GM19452 (cell line): Measurements from ENCODE around the gene S100A14.

Source experiments
- ATAC-seq: cut with Tn5 transposase; IDR thresholded peaks from one replicate; pipeline ENCODE4 v1.9.1; 2021; ENCODE audit not compliant: unreplicated experiment

S100A14 gene

DNA sequence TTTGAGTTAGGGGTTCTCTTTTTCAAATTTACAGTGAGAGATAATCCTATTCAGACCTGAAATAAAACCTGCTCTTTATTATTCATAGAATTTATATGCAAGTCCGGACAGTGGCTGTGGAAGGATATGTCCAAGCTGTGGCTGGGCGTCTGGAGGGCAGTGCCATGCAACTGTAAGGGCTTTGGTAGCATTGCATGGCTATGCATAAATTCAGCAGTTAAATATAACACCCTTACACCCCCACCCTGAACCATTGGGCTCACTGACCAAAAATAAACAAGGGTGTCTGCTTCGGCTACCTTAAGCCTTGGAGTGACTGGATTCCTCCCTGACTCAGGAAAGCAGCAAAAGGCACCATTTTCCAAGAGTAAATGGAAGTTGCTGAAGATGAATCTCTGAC, 23.2 kb upstream of the S100A14 start:
- no peak for ATAC-seq

GRCh38 chr1:153638261-153638660, 22.1 kb upstream of the S100A14 start:
- ATAC-seq, result no peak

DNA sequence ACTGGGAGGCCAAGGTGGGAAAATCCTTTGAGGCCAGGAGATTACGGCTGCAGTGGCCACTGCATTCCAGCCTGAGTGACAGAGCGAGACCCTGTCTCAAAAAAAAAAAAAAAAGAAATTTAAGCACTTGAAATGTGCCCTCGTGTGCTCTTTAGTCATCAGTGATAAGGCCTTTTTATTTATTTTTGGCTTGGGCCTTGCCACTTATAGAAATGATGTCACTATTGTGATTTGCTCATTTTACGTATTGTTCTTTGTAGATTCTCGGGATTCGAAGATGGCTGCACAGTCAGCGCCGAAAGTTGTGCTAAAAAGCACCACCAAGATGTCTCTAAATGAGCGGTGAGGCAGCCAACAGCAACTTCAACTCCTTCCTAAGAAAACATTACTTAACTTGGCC, 20.2 kb upstream of the S100A14 start:
- no peak for ATAC-seq

GRCh38 chr1:153635872-153636271, 19.7 kb upstream of the S100A14 start:
- no peak for ATAC-seq

GRCh38 chr1:153633754-153634665, 17.9 kb upstream of the S100A14 start, which contains the start of gene CHTOP:
TSS of gene CHTOP (plus strand) at chr1:153634066. CDS start at chr1:153636589, 2,523 bp downstream.
- ATAC-seq, result peak; percentile 86

DNA sequence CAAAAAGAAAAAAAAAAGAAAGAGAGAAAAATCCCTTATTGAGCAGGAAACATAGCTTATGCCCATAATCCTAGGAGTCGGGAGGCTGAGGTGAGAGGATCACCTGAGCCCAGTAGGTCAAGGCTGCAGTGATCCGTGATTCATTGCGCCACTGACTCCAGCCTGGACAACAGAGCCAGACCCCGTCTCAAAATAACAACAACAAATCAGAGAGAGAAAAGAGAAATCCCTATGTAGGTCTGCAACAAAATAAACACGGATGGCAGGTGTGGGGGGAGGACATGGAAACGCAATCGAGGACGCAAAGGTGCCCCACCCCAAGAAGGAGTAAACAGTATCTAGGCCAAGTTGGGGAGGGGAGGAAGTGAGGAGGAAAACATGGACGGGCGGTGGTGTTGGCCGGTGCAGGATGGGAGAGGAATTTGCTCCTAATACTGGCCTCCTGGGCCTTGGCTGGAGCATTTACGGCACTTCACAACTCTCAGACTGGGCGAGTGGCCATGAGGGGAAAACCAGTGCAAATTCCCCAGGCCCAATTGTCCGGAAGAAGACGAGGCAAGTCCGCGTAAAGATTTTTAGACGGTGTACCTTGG, 17.1 kb upstream of the S100A14 start:
- ATAC-seq, result peak; percentile 0

- no peak for ATAC-seq
Measured at GRCh38 chr1:153631047-153632022, 15.2 kb upstream of the S100A14 start.

DNA sequence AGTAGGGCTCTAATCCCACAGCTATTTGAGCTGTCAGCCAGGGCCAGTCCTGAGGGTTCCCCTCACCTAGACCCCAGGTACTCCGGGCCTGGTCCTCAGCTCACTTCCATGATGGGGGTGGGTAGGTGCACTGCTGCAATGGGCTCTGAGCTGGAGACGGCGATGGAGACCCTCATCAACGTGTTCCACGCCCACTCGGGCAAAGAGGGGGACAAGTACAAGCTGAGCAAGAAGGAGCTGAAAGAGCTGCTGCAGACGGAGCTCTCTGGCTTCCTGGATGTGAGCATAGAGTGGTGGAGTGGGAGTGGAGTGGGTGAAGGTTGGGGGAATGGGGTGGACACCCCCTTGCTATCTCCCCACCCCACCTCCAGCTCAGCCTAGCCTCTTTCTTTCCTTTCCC, 14.3 kb upstream of the S100A14 start:
- ATAC-seq, result no peak

DNA sequence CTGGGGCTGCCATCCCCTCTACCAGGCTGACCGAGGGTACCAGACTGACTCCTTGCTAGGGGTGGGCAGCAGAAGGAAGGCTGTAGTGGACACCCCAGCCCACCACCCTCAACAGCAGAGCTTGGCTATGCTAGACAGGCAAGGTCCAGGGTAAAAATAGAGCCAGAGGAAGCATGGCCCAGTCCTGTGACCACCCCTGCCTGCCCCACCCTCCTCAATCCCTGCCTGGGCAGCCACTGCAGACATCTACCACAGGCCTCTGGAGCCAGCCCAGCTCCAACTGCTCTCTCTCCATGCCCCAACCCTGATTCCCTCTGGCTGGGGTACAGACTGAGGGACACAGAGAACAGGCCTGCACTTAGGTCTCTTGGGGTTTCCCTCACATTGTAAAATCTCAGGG, 13.8 kb upstream of the S100A14 start:
- no peak for ATAC-seq

DNA sequence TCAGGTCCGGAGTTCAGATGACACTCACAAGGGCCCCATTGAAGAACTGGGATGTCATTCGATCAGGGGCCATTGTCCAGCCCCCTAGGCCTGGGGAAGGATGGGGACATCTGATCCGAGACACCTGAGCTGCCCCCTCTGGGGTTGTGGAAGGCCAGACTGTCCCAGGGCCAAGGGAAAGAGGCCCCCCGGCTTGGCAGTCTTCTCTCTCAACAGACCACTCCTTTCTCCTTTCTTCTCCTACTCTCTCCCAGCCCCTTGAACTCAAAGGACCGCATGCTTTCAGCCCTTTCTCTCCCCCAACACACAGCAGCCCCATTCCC, 13.2 kb upstream of the S100A14 start:
- ATAC-seq, result no peak

- ATAC-seq, result no peak
Measured at GRCh38 chr1:153628638-153629342, 12.7 kb upstream of the S100A14 start.

DNA sequence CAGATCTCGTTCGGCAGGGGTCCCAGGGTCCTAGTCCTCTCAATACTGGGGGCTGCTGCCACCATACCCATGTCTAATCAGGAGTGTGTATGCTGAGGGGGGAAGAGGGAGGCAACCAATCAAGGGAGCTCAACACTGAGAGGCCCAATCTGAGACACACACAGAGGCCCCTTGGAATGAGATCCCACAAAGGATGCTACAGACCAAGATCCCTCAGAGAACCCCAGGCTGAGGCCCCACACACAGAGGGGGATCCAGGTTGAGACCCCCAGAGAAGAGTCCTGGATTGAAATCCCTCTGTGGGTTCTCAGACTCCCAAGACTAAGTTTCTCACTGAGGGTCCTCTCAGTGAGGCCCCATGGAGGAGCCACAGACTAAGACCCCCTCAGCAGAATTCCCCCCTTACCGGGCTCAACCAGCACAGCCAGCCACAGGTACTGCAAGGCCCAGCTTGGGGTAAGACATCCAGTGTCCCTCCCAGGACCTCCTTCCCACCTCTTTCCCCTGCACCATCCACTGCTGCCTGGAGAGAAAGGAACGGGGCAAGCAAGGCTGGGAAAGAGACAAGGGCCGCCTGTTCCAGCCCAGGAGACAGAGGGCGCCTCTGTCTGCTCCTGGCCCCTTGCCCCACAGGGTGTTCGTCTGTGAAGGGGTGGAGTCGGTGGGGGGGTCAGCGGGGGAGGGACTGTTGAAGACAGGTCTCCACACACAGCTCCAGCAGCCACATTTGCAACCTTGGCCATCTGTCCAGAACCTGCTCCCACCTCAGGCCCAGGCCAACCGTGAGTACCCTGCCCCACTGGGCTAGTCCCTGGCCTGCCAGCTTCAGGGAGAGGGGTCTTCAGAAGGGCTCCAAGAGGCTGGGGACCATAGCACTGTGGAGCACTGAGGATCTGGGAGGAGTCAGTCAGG, 11.8 kb upstream of the S100A14 start, which contains the start of gene S100A1:
Gene S100A1, plus strand, starts transcription at position 720 of the 912 bp plus-strand sequence. CDS start 2,088 bp downstream, outside the sequence.
- no peak for ATAC-seq

- ATAC-seq, result no peak
Measured at GRCh38 chr1:153626904-153627714, 11.0 kb upstream of the S100A14 start, which contains the start of gene S100A13. TSS of gene S100A13 (minus strand) at chr1:153627505. CDS start at chr1:153626472, 1,033 bp downstream.

GRCh38 chr1:153626477-153626903, 10.4 kb upstream of the S100A14 start:
- ATAC-seq, result no peak

DNA sequence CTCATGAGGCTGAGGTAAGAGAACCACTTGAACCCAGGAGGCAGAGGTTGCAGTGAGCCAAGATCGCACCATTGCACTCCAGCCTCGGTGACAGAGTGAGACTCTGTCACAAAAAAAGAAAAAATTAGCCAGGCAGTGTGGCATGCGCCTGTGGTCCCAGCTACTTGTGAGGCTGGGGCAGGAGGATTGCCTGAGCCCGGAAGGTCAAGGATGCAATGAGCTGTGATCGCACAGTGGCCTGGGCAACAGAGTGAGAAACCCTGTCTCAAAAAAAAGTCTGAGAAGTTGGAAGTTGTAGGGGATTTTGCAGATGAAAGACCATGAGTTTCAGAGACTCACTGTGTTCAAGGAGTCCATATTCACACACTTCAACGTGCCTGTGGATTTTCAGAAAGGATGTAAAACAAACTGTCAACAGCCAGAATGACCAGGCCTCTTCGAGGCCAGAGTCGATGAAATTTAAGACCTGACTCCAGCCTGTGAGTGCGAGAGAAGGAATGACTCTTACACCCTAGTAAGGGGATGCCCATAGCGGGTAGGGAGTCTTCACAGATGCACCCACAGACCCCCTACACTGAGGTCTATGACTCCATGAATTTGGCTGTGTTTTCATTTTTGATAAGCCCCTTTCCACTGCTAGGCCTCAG, 9.0 kb upstream of the S100A14 start:
- no peak for ATAC-seq

DNA sequence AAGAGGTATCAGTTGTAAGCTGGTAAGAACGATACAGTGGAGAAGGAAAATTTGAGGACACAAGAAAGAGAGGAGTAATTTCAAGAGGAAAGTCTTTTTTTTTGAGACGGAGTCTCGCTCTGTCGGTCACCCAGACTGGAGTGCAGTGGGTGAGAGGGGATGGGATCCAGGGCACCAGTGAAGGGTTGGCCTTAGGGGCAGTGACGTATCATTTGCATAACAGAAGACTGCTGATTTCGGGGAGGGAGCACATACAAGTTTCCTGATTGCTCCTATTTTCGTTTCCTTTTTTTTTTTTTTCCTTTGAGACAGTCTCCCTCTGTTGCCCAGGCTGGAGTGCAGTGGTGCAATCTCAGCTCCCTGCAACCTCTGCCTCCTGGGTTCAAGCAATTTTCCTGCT, 7.0 kb upstream of the S100A14 start:
- ATAC-seq, result no peak

DNA sequence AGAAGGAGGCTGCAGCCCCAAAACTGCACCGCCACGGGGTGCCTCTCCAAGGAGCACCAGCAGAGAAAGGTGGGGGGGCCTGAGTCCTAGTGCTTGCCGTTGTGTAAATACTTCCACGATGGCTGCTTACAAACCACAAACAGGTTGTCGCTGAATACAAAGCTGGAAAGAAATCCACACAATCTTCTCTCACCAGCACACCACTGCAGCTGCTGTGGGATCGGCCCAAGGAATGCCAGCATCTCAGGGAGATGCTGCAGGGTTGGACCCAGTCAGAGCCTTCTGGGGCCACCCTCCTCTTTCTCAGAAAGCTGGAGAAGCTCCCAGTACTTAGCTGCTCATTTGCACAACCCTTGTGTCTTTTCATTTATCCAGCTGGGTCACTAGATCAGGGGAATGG, 3.0 kb upstream of the S100A14 start:
- no peak for ATAC-seq

DNA sequence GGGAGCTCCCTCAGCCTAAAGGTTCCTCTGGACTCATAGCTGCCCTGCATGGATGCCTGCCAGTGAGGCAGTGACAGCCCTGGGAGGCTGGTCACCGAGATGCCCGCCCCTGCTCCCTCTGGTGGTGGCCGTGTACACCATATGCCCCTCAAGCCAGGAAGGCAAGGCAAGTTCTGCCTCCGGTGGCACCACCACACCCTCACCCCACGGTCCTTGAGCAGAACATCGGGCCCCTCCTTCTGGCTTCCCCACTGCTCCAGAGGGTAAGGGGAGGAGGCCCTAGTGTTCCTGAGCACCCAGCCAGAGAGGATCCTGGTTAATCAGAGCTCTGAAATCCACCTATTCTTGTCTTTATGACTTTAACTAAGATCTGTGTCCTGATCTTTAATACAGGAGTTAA, 1.5 kb upstream of the S100A14 start:
- peak; percentile 75 for ATAC-seq
